Left forelimb (tissue), 1 donor: Measurements from ENCODE around the gene CDC42SE2.
"Not testable (repeated sequence)": the region's sequence is repeated elsewhere in the genome, so short reads cannot be mapped to it uniquely, and the experiment has no call there.

Experiments used
- DNase-seq: peaks from one replicate; pipeline ENCODE4 v3.0.0-alpha.2; 2018; ENCODE audit warnings: low spot score

The CDC42SE2 gene

DNA sequence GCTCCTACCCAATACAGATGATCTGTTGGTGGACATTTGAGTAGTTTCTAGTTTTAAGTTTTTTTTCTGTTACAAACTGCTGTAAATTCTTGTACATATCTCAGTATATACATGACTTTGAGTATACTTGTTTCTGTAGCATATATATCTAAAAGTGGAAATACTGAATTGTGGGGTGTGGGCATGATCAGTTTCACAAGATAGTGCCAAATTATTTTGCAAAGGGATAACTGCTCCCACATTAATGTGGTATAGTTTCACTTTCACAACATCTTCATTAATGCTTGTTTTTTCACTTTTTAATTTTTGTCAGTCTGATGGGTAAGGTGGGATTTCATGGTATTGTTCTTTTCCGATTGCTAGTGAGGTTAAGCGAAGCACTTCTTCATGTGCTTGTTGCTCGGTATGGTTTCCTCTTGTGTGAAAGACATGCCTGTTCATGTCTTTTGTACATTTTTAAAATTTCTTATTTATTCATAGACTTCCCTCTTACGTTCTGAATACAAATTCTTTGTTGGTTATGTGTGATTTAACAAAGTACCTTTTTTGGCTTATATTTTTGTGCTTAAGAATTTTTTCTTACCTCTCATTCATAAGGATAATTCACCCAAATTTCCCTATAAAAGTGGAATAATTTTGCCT is 103.5 kb downstream of the CDC42SE2 start:
- DNase-seq = no peak

DNA sequence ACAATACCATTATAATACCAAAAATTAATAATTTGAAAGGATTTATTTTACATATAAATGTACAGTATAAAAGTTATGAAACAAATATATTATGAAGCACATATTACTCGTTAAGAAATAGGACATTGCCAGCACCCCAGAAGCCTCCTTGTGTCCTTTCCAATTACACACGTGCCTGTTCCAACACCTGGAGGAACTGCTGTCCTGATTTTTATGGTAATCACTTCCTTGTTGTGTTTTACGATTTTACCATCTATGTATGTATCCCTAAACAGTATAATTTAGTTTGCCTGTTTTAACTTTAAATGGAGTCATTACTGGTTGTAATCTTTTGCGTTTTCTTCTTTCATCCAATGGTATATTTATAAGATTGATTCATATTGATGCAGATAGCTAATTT is 105.0 kb downstream of the CDC42SE2 start:
- DNase-seq = no peak

- no peak for DNase-seq
Observed at GRCh38 chr5:131369558-131369957, 105.7 kb downstream of the CDC42SE2 start.

DNA sequence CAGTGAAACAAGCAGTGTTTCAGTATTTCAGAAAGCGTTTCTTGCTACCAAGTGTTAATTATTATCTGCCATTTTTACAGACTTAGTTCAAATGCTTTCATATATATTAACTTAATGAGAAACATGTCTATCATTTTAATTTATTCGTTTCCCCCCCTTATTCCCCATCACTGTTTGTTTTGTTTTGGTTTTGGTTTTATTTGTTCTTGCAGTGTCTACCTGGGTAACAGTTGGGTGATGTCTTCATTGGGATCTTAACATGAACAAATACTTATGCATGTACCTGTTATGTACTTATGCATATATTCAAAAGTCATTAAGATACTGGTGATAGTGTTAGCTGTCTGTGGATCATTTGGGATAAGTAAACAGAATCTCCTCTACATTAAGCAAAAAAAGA is 108.0 kb downstream of the CDC42SE2 start:
- no peak for DNase-seq

DNA sequence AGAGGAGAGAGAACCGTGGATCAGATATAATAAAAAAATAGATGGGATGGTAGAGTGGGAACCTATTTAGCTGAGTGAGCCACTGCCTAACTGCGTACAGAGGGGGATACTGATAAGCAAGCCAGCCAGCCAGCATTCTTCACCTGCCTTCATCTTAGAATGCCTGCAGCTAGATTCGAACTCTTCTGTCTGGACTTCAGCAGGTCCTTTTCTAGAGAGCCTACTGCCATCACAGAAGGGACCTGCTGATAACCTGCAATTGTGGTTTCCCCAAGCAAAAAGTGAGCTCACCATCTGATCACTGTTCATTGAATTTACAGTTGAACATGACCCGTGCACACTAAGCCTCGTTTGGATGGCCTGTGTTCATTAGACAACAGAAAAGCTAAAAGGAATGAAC is 109.4 kb downstream of the CDC42SE2 start:
- DNase-seq = no peak

DNA sequence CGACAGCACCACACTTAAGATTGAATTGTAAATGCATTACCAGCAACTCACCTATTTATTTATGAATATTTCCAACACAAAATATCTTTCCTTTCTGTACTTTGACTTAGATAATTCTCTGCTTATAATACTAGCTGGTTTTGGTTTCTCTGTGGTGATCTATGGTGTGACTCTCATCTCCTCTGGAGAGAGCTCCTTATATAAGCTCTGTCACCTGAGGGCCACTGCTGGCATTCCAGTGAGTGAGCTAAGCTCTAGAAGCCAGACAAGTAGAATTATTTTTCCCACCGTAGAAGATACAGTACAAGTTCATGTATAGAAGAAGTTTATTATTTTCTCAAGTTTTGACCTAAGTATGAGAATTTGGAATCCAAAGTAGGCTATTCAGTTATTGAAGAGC is 111.5 kb downstream of the CDC42SE2 start:
- no peak for DNase-seq

- no peak for DNase-seq
Observed at GRCh38 chr5:131377346-131377745, 113.5 kb downstream of the CDC42SE2 start.

DNA sequence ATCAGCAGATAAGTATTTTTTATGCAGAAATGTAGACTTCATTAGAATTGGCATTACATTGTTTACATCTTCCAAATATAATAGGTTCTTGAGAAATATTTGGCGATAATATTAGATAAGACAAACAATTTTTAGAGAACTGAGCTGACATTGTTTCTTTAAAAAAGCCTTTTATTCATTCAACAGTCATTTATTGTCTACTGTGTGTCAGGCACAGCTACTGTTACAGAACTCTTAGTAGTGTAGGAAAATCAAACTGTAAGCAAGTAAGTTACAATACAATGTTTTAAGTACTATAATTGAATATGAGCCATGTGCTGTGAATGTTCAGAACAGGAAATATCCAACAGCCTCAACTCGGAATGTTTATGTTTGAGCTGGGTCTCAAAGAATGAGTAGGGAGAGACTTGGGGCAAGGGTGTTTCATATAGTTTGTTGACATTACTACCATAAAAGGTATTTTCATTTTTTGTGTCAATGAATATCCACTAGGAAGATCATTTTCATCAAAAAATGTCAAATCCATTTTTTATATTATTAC is 114.0 kb downstream of the CDC42SE2 start:
- no peak for DNase-seq

DNA sequence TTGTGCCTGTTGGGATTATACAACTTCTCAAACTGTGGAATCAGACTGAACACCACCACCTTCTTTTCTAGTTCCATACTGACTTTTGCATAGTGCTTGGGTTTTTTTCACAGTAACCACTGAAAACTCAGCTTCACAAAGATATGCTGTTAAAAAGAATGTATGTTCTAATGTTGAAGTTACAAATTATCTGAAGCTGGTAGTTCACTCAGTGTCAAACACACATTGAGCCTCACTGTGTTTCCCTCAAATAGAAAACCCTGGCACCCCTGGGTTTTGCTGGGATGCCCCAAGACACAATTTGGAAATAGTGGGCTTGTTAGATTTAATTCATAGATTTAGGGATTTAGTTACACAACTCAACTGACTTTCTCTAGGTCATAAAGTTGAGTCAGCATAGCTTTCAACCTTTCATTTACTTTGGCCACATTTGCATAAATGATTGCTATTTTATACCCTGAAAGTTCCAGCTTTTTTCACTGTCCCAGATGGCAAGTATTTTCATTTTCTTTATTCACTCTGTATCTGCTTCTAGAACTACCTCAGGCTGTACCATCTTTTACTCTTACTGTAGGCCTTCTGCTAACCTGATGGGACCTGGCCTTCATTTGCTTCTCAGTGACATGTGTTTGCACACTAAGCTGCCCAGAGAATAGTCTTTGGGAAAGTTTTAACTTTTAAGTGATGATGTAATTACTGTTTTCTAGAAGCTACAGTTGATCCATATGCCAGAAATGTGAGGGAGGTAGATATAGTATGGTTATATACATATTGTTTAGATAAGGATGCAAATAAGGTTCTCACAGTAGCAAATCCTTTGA is 115.1 kb downstream of the CDC42SE2 start:
- DNase-seq = no peak

GRCh38 chr5:131379723-131380122 is 115.9 kb downstream of the CDC42SE2 start:
- DNase-seq = no peak

- not testable (repeated sequence) for DNase-seq
Observed at GRCh38 chr5:131380238-131380637, 116.4 kb downstream of the CDC42SE2 start.

DNA sequence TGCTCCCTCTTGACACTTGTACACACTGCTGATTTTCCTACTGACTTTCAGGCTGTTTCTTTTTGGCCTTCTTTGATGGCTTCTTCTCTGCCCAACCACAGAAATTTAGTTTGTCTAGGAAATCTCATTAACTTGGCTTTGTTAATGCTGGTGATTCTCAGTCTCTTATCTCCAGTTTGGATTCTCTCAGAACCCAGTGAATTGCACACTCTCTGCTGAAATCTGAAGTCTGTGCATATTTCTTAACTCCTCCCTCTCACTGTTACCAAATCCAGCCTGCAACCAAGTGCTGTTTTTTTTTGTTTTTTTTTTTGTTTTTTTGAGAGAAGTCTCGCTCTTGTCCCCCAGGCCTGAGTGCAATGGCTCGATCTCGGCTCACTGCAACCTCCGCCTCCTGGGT is 117.2 kb downstream of the CDC42SE2 start:
- DNase-seq = no peak

DNA sequence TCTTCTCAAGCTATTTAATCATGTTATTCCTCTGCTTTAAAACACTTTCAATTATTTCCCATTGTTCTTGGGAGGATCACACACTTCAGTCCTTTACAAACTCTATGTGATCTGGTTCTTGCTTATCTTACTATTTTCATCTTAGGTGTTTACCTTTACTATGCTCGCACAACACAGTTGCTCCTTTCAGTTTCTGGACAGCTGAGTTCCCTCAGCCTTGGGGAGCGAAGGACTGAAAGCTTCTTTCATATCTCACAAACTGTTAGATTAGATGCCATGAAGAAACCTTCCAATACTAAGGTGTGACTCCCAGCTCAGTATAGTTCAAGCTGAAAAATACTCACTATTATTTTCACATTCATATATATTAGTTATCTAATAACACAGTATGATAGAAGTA is 117.9 kb downstream of the CDC42SE2 start:
- DNase-seq = no peak

DNA sequence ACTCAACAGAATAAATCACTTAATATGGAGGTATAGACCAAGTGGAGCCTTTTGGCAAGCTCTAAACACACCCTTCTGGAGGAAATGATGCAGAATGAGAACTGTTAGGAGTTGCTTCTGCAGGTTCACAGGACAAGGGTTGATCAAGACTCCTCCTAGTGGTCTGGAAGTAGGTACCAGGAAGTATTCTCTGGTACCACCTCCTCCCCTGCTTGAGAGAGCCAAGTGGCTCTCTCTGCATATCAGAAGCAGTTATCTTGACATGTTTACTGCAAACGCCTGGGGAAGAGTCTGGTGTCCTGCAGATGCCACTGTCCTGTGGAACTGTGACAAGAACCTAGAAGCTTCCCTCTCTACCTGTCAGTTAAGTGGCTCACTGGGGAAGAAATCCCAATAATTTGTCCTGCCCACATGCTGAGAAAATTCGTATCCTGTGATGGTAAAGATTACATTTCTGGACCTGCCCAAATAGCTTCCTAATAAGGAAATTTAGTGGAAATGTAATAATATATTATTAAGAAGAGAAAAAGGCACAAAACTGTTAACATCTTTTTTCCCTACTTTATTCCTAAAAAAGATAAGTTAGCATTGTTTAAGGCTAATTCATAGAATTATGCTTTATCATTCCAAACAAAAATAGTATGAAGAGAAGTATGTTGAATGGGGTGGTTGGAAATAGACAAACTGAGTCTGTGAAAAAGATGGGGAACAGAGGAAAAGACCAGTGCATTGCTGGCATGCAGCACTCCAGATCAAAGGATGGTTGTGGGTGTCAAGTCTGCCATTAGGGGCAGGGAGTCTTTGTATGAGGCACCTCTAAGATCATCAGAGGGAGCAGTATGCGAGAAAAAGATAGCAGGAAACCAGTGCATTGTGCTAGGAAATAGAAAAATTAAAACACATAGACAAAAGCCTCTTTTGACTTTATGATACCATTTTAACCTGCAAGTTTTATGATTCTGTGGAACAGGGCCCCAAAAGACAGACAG is 118.8 kb downstream of the CDC42SE2 start:
- no peak for DNase-seq

- no peak for DNase-seq
Observed at GRCh38 chr5:131384173-131384572, 120.3 kb downstream of the CDC42SE2 start.

- DNase-seq = no peak
Observed at GRCh38 chr5:131384616-131385214, 120.9 kb downstream of the CDC42SE2 start.

DNA sequence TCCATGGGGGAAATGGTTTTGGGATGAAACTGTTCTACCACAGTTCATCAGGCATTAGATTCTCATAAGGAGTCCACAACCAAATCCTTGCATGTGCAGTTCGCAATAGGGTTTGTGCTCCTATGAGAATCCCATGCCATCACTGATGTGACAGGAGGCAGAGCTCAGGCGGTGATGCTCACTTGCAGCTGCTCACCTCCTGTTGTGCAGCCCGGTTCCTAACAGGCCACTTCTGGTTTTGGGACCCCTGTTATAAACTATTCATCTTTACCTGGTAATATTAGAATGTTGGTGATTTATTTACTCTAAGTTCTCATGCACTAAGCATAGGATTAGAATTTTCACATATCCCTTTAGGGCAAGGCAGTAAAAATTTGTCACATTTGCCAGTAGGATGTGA is 122.3 kb downstream of the CDC42SE2 start:
- no peak for DNase-seq

GRCh38 chr5:131386779-131387178 is 122.9 kb downstream of the CDC42SE2 start:
- DNase-seq = no peak

GRCh38 chr5:131387255-131387654 is 123.4 kb downstream of the CDC42SE2 start:
- no peak for DNase-seq

DNA sequence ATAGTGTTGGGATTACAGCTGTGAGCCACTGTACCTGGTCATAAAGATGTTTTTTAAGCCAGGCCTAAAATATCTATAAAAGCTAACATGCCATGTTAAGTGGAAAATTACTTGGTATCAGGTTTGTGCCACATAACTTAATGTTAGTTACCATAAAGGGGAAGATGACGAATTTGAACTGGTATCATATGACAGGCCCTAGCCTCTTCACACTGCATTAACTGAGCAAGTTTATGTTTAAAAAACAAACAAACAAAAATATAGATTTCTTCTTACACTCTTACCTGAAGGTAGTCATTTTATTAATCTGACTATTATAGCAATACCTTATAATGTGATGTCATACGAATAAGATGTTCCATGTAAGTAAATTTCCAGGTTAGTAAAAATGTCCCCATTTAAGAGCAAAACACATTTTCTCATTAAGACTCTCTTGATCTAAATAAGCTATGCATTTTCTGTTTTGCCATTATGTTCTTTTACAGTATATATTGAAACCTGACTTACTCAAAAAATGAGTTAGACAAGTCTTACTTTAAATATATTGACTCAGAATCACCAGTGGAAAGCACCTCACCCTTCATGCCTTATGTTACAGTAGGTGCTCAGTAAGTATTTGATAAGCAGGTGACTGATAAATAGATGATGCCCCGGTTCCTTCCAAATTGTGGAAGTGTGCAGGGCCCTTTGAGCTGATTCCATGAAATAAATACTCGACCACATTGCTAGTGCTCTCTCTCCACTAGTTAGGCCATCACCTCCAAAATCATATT is 125.4 kb downstream of the CDC42SE2 start:
- no peak for DNase-seq

GRCh38 chr5:131389869-131390265 is 126.0 kb downstream of the CDC42SE2 start:
- DNase-seq = no peak
